Ovary (tissue), 9 donors: ENCODE measurements around the gene CNBD2. TPM values are rescaled to one million over a fixed set of nuclear protein-coding genes. Genes with fewer than 3 reads are reported as not detected.
A peak's percentile ranks its signal among the peaks of the same experiment; 100 is the strongest.
"Not testable (repeated sequence)": the region's sequence is repeated elsewhere in the genome, so short reads cannot be mapped to it uniquely, and the experiment has no call there.

Experiments
- DNase-seq, 5 donors: peaks; one replicate each; pipeline ENCODE4 v3.0.0-alpha.2; 2019 to 2020
- H3K27ac ChIP-seq, 2 donors: fragments of 200-600 bp; one replicate each; pipeline versions ENCODE4 v1.5.1 to v1.8.0; 2019 to 2022
- H3K27me3 ChIP-seq: fragments of 200-600 bp; one replicate; pipeline ENCODE4 v1.8.0; 2022
- H3K36me3 ChIP-seq: fragments of 200-600 bp; sonication (generic); one replicate; pipeline ENCODE4 v1.5.1; 2019
- H3K4me1 ChIP-seq: one replicate; pipeline ENCODE4 v1.8.1; 2013; ENCODE audit warnings: mild to moderate bottlenecking, moderate library complexity; ENCODE audit not compliant: insufficient read depth
- H3K4me3 ChIP-seq: fragments of 200-600 bp; sonication (generic); one replicate; pipeline ENCODE4 v1.5.1; 2017
- H3K9me3 ChIP-seq, 2 donors: fragments of 200-600 bp in 1 of 2; sonication (generic) in 1 of 2; one replicate each; pipeline versions ENCODE4 v1.5.1 to v1.8.1; 2013 to 2019; ENCODE audit warnings: mild to moderate bottlenecking in 1 of 2, moderate library complexity in 1 of 2
- CTCF ChIP-seq, 3 donors: fragments of 450-650 bp in 2 of 3; fragments of 200-600 bp in 1 of 3; IDR thresholded peaks; one replicate each; pipeline versions ENCODE4 v1.5.1 to v1.8.0; 2016 to 2022; ENCODE audit warnings: antibody characterized with exemption in 3 of 3, mild to moderate bottlenecking in 1 of 3
- EP300 ChIP-seq: sonication (generic); formaldehyde crosslinking; IDR thresholded peaks from one replicate; pipeline ENCODE4 v1.6.1; 2017; ENCODE audit warnings: antibody characterized with exemption
- POLR2A ChIP-seq: fragments of 450-650 bp; IDR thresholded peaks from one replicate; pipeline ENCODE4 v1.6.1; 2017; ENCODE audit warnings: antibody characterized with exemption, mild to moderate bottlenecking, moderate library complexity
- WGBS, 3 donors: extraction: QIAGEN DNeasy Blood & Tissue Kit in 1 of 3; methylation state at CpG; one replicate each; pipeline versions ENCODE4 v1.1.5 to v1.1.7; 2013 to 2017; 5-methylcytosine and 5-hydroxymethylcytosine counted together
- intact Hi-C, 4 donors: fragments of 100-400 bp; cut with DNase I; formaldehyde crosslinking; loops; one replicate each; pipeline versions ENCODE4 v1.11.0 to v1.15.1; 2022 to 2023
- polyA plus RNA-seq, 2 donors: library from polyadenylated mRNA; stranded (reverse); fragments of 200-250 nt in 1 of 2; fragments of 350-450 nt in 1 of 2; fragmentation: Illumina TruSeq in 1 of 2; extraction: RNeasy Lipid Tissue Mini Kit (QIAGEN cat#74804) in 1 of 2; gene quantifications; one replicate each; pipeline ENCODE4 v1.2.3, GENCODE V29; 2013 to 2014
- total RNA-seq, 7 donors: library from RNA; depleted of rRNA in 2 of 7; stranded (reverse); fragments of >200 nt in 2 of 7; fragmentation: NEBNext Ultra II Directional in 3 of 7; extraction: Animal tissue kit (Norgen Biotek cat#: 25700) in 3 of 7; gene quantifications; one replicate each; pipeline versions ENCODE4 v1.1.0 to v1.2.4, GENCODE V29; 2016 to 2023
- donor health status: DM: no; HTN: no; CAD: no; lungs with moderate emphysema.
- donor health status: DM: no; HTN: no; CAD: no.
- donor health status: Bipolar disorder and iron deficiency.
- donor health status: DM: yes; HTN: yes; CAD: no.
- donor health status: DM: no; HTN: no; CAD: no.
- donor health status: DM: yes; HTN: yes; CAD: no.

CNBD2 gene
- total and polyA plus RNA-seq, 9 donors = 2.4 to 8.7 (median 4.5) TPM

DNA sequence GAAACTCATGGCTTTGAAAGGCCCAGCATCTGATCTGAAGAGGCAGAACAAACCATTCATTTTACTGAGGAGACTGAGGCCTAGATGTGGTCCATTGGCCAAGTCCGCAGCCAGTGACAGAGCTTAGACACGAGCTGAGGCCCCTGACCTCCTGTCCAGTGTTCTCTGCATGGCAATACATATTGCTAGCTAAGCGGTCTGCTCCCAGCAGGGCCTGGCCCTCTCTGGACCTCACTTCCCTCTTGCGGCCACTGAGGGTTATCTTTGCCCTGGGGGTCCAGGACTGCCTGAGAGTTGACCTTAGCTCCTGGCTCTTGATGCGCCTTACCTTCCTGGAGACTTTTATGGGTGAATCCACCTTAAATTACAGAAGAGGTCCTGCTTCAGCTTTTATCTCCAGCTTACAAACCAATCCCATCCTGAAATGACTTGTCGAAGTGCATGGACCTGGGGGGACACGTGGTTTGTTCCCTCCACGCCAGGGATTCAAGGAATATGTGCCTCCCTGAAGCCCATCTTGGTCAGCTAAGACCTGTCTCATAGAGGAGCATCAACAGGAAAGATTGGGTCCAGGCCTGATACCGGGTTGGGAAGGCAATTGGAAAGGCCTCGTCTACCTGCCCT, 75.6 kb downstream of the CNBD2 start:
- no peak overlapping the region for H3K4me3 ChIP-seq
- no peaks in the 10 kb centered on the region for H3K9me3 ChIP-seq
- H3K4me1 ChIP-seq = peaks cover 1% of the 10 kb centered on the region
- no peaks in the 10 kb centered on the region for H3K27me3 ChIP-seq
- TF ChIP-seq EP300 = no peak
- no peak overlapping the region for H3K27ac ChIP-seq
- intact Hi-C loops = no loop called here
- DNase-seq = no peak
- WGBS, 3 donors = 89 to 91% (median 89%) methylated on average over 10 of the region's 10 CpGs
- H3K36me3 ChIP-seq = no peaks in the 10 kb centered on the region

- no peak for DNase-seq
- TF ChIP-seq CTCF (IDR thresholded peaks at IDR 0.05) (no peak), EP300 (no peak), POLR2A (no peak)
- Histone ChIP-seq H3K27me3 (no peaks in the 10 kb centered on the region), H3K4me1 (peaks cover 1% of the 10 kb centered on the region), H3K27ac (no peak overlapping the region), H3K36me3 (no peaks in the 10 kb centered on the region), H3K9me3 (no peaks in the 10 kb centered on the region), H3K4me3 (no peak overlapping the region)
- intact Hi-C loops = no loop called here
- 74 to 86% (median 81%) methylated on average over 2 of the region's 2 CpGs for WGBS, 3 donors
Measured at GRCh38 chr20:36045373-36045714, 77.0 kb downstream of the CNBD2 start.

GRCh38 chr20:36046073-36046798, 77.8 kb downstream of the CNBD2 start:
- not testable (repeated sequence) for H3K27me3 ChIP-seq, H3K36me3 ChIP-seq, H3K9me3 ChIP-seq

DNA sequence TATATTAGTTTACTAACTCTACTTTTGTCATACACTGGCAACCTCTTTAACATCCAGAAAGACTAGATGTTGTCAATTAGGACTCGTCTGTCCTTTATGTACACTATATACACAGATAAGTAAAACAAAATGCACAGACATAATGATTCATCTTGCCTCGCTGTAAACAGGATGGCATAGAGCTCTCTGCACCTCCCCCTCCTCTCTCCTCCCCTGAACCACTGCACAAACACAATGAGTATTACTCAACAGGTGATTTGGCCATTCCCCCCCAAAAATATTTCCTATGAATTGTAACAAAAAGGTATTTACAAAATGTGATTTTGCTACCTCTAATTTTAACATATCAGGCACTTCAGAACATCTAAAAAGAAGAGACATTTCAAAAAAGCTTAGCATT, 81.0 kb downstream of the CNBD2 start:
- H3K27me3 ChIP-seq, H3K4me1 ChIP-seq, H3K9me3 ChIP-seq, intact Hi-C loops, DNase-seq, H3K27ac ChIP-seq, H3K36me3 ChIP-seq: not testable (repeated sequence)
- H3K4me3 ChIP-seq = peak overlapping the region; percentile 93
- WGBS, 3 donors = 0 to 1% (median 0%) methylated on average over 2 of the region's 2 CpGs

More at GRCh38 chr20:36046073-36046798, 77.8 kb downstream of the CNBD2 start:
- intact Hi-C loops, H3K4me1 ChIP-seq, H3K4me3 ChIP-seq, H3K27ac ChIP-seq, DNase-seq: not testable (repeated sequence)
- WGBS, 3 donors = 69 to 75% (median 72%) methylated on average over 4 of the region's 4 CpGs

DNA sequence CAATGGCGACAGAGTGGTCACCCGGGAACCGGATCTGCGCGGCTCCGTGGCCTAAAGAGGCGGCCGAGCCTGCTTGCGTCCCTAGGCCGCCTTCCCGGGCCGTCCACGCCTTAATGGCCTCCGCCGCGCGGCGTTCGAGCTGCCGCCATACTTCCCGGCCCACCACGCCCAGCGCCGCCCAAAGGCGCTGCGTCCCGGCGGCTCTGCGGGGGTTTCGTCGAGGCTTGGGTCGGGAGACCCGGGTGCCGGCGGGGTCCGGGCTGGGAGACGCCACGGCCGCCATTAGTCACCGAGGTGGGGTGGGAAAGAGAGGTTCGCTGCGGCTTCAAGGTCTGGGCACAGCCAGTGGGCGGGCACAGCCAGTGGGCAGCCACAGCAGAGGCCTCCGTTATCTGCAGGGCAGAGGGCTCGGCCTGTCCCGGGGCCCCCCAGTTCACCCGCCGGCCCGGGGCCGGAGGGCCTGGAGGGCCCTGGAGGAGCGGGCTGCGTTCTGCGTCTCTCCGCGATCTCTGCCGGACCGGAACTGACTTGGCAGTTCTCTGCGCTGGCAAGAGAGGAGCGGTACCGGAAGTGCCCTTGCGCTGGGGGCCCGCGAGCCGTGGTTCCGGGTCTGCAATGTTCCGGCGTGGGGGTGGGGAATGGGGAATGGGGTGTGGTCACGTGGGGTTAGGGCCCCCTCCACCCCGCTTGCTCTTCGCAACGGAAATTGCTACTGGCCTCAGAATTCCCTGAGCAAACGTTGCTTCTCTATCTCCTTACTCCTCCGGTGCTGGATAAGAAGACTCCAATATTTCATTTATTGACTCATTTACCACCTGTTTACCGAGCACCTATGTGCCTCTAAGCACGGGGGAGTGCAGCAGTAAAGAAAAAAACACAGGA, 82.3 kb downstream of the CNBD2 start:
- intact Hi-C loops = no loop called here

GRCh38 chr20:36051318-36052116, 83.1 kb downstream of the CNBD2 start:
- Histone ChIP-seq H3K4me3 (peak overlapping the region; percentile 93), H3K4me1 (peaks cover 4% of the 10 kb centered on the region), H3K9me3 (no peaks in the 10 kb centered on the region), H3K36me3 (no peaks in the 10 kb centered on the region), H3K27ac (no peak overlapping the region), H3K27me3 (no peaks in the 10 kb centered on the region)
- no peak for TF ChIP-seq CTCF (IDR thresholded peaks at IDR 0.05)
- TF ChIP-seq EP300 = no peak
- no peak for TF ChIP-seq POLR2A
- intact Hi-C loops = no loop called here
- 58 to 62% (median 59%) methylated on average over 13 of the region's 13 CpGs for WGBS, 3 donors
- no peak for DNase-seq

More for the DNA sequence above, 82.3 kb downstream of the CNBD2 start:
- WGBS, 3 donors = 0% methylated on average over 64 to 75 of the region's 75 CpGs
- TF ChIP-seq POLR2A = peak; percentile 95
- TF ChIP-seq EP300 = no peak
- no peaks in the 10 kb centered on the region for H3K36me3 ChIP-seq
- peak; percentile 89 to 94 (median 94) for DNase-seq
- H3K27ac ChIP-seq = peak overlapping the region; percentile 77 to 96
- H3K27me3 ChIP-seq = no peaks in the 10 kb centered on the region
- peaks cover 4% of the 10 kb centered on the region for H3K4me1 ChIP-seq
- H3K9me3 ChIP-seq = no peaks in the 10 kb centered on the region
- peak overlapping the region; percentile 93 for H3K4me3 ChIP-seq
